Small intestine (tissue), 7 donors: ENCODE measurements around the gene MAST1. TPM values are rescaled to one million over a fixed set of nuclear protein-coding genes. Genes with fewer than 3 reads are reported as not detected.
"Not testable (repeated sequence)": the region's sequence is repeated elsewhere in the genome, so short reads cannot be mapped to it uniquely, and the experiment has no call there.

ENCODE experiments used
- DNase-seq, 2 donors: peaks; one replicate each; pipeline versions ENCODE4 v3.0.0 to v3.0.0-alpha.2; 2013
- FAIRE-seq: peaks from 2 replicates; lab custom pipeline; 2012; peaks lifted over from hg19 to GRCh38; lab: Jason Lieb, UNC
- H3K27ac ChIP-seq, 3 donors: one replicate each; pipeline ENCODE4 v1.5.1; 2013; ENCODE audit warnings: low read length in 2 of 3, mild to moderate bottlenecking in 2 of 3, control low read depth in 1 of 3, inconsistent platforms in 1 of 3, low read depth in 1 of 3, moderate library complexity in 1 of 3
- H3K27me3 ChIP-seq, 3 donors: one replicate each; pipeline ENCODE4 v1.6.1; 2013; ENCODE audit warnings: low read length in 3 of 3, inconsistent platforms in 1 of 3; ENCODE audit not compliant: control insufficient read depth in 3 of 3, insufficient read depth in 3 of 3
- H3K36me3 ChIP-seq, 3 donors: one replicate each; pipeline ENCODE4 v1.6.1; 2013; ENCODE audit warnings: low read length in 3 of 3, inconsistent platforms in 1 of 3, low read depth in 1 of 3, mild to moderate bottlenecking in 1 of 3, moderate library complexity in 1 of 3; ENCODE audit not compliant: control insufficient read depth in 3 of 3, insufficient read depth in 2 of 3
- H3K4me1 ChIP-seq, 3 donors: one replicate each; pipeline ENCODE4 v1.6.1; 2013; ENCODE audit warnings: low read length in 2 of 3, inconsistent platforms in 1 of 3, low read depth in 1 of 3, mild to moderate bottlenecking in 1 of 3, moderate library complexity in 1 of 3; ENCODE audit not compliant: control insufficient read depth in 3 of 3, insufficient read depth in 2 of 3
- H3K4me3 ChIP-seq, 3 donors: one replicate each; pipeline ENCODE4 v1.5.1; 2013; ENCODE audit warnings: low read length in 3 of 3, control low read depth in 1 of 3, inconsistent platforms in 1 of 3, low read depth in 1 of 3, mild to moderate bottlenecking in 1 of 3, moderate library complexity in 1 of 3
- H3K9me3 ChIP-seq, 2 donors: one replicate each; pipeline ENCODE4 v1.6.1; 2013; ENCODE audit warnings: low read depth in 1 of 2, low read length in 1 of 2; ENCODE audit not compliant: control insufficient read depth in 2 of 2, insufficient read depth in 1 of 2
- WGBS, 3 donors: extraction: QIAGEN DNeasy Blood & Tissue Kit; methylation state at CpG; one replicate each; pipeline ENCODE4 v1.1.7; 2013; 5-methylcytosine and 5-hydroxymethylcytosine counted together
- polyA plus RNA-seq, 4 donors: library from polyadenylated mRNA; stranded (reverse) in 3 of 4; unstranded in 1 of 4; fragments of 200-250 nt in 3 of 4; fragments of 120-200 nt in 1 of 4; gene quantifications; one replicate each; pipeline versions ENCODE4 v1.2.1 to v1.2.3, GENCODE V29; 2013
- donor health status: healthy with polysubstance abuse.
- donor health status: control.
- donor health status: control.
- donor health status: Bipolar disorder and iron deficiency.
- donor health status: healthy.

MAST1 gene
- polyA plus RNA-seq, 4 donors: 0.54 to 3.3 (median 0.95) TPM

- Histone ChIP-seq H3K4me3 (peak within 1 kb of the TSS in 1 of 3 donors; percentile 54), H3K9me3 (peaks cover 0 to 28% of the 10 kb centered on the region in 2 donors), H3K36me3 (no peaks in the 10 kb centered on the region), H3K27me3 (peaks cover 0 to 46% (median 4%) of the 10 kb centered on the region in 3 donors), H3K27ac (peak within 1 kb of the TSS in 1 of 3 donors; percentile 59), H3K4me1 (peaks cover 0 to 16% (median 3%) of the 10 kb centered on the region in 3 donors)
- FAIRE-seq: no peak
- 58 to 75% (median 68%) methylated on average over 17 of the region's 17 CpGs for WGBS, 3 donors
- DNase-seq: no peak
Observed at GRCh38 chr19:12886969-12887747, 48.8 kb downstream of the MAST1 start, which contains the start of gene KLF1. KLF1 (minus strand) TSS chr19:12887201; CDS start chr19:12887140, 61 bp downstream.

GRCh38 chr19:12888006-12888603 is 49.8 kb downstream of the MAST1 start:
- no peak for FAIRE-seq
- WGBS, 3 donors: 67 to 75% (median 71%) methylated on average over 5 of the region's 5 CpGs

GRCh38 chr19:12890299-12890786 is 52.0 kb downstream of the MAST1 start:
- not testable (repeated sequence) for H3K9me3 ChIP-seq, H3K4me1 ChIP-seq, DNase-seq, FAIRE-seq
- Histone ChIP-seq H3K36me3 (peaks cover 0 to 19% (median 0%) of the 10 kb centered on the region in 3 donors), H3K27ac (peak overlapping the region in 1 of 3 donors; percentile 83), H3K27me3 (peaks cover 0 to 22% (median 0%) of the 10 kb centered on the region in 3 donors), H3K4me3 (peak overlapping the region in 1 of 3 donors; percentile 89)
- 26 to 37% (median 30%) methylated on average over 10 of the region's 10 CpGs for WGBS, 3 donors

More at GRCh38 chr19:12888006-12888603, 49.8 kb downstream of the MAST1 start:
- Histone ChIP-seq H3K9me3 (peaks cover 0 to 21% of the 10 kb centered on the region in 2 donors), H3K36me3 (peaks cover 0 to under 1% (median 0%) of the 10 kb centered on the region in 3 donors), H3K4me1 (peaks cover 0 to 16% (median 3%) of the 10 kb centered on the region in 3 donors), H3K27ac (no peak overlapping the region), H3K27me3 (peaks cover 0 to 43% (median 4%) of the 10 kb centered on the region in 3 donors), H3K4me3 (no peak overlapping the region)
- no peak for DNase-seq

GRCh38 chr19:12890787-12891552 is 52.7 kb downstream of the MAST1 start, which contains the start of gene GCDH:
GCDH (plus strand) TSS chr19:12891160; CDS start chr19:12891305, 145 bp downstream.
- Histone ChIP-seq H3K27ac (peak within 1 kb of the TSS in 2 of 3 donors; percentile 56 to 86), H3K27me3 (peaks cover 0 to 18% (median 0%) of the 10 kb centered on the region in 3 donors), H3K36me3 (peaks cover 0 to 22% (median 0%) of the 10 kb centered on the region in 3 donors), H3K9me3 (no peaks in the 10 kb centered on the region), H3K4me3 (peak within 1 kb of the TSS; percentile 72 to 89 (median 77)), H3K4me1 (peaks cover 0 to 6% (median 3%) of the 10 kb centered on the region in 3 donors)
- 0 to 1% (median 0%) methylated on average over 49 of the region's 49 CpGs for WGBS, 3 donors
- FAIRE-seq (peak; percentile 75), DNase-seq (peak; percentile 98 to 100)

GRCh38 chr19:12891553-12892021 is 53.3 kb downstream of the MAST1 start:
- DNase-seq (no peak), FAIRE-seq (no peak)
- Histone ChIP-seq H3K27ac (peak overlapping the region in 1 of 3 donors; percentile 86), H3K4me3 (peak overlapping the region; percentile 72 to 89 (median 77)), H3K4me1 (peaks cover 0 to 5% (median 3%) of the 10 kb centered on the region in 3 donors), H3K27me3 (peaks cover 0 to 12% (median 0%) of the 10 kb centered on the region in 3 donors), H3K9me3 (no peaks in the 10 kb centered on the region), H3K36me3 (peaks cover 0 to 28% (median 0%) of the 10 kb centered on the region in 3 donors)
- WGBS, 3 donors: 6 to 8% (median 6%) methylated on average over 25 to 26 of the region's 26 CpGs

- no peak overlapping the region for H3K4me3 ChIP-seq
- 89 to 95% (median 90%) methylated on average over 5 of the region's 5 CpGs for WGBS, 3 donors
- peaks cover 0 to 48% (median 0%) of the 10 kb centered on the region in 3 donors for H3K36me3 ChIP-seq
- FAIRE-seq (no peak), DNase-seq (no peak)
- H3K27me3 ChIP-seq: no peaks in the 10 kb centered on the region
- no peak overlapping the region for H3K27ac ChIP-seq
- no peaks in the 10 kb centered on the region for H3K9me3 ChIP-seq
- peaks cover 0 to 5% (median 3%) of the 10 kb centered on the region in 3 donors for H3K4me1 ChIP-seq
Observed at GRCh38 chr19:12893582-12893981, 55.3 kb downstream of the MAST1 start.

- no peak overlapping the region for H3K27ac ChIP-seq
- no peak overlapping the region for H3K4me3 ChIP-seq
- no peaks in the 10 kb centered on the region for H3K9me3 ChIP-seq
- WGBS, 3 donors: 96 to 99% (median 98%) methylated on average over 17 of the region's 17 CpGs
- no peak for FAIRE-seq
- no peaks in the 10 kb centered on the region for H3K27me3 ChIP-seq
- H3K4me1 ChIP-seq: peaks cover 0 to 3% (median 0%) of the 10 kb centered on the region in 3 donors
- H3K36me3 ChIP-seq: peaks cover 0 to 62% (median 0%) of the 10 kb centered on the region in 3 donors
- DNase-seq: no peak
Observed at GRCh38 chr19:12896460-12896859, 58.1 kb downstream of the MAST1 start.
